Colon (tissue), 2 donors: ENCODE results near the gene TLK2.
"Not testable (repeated sequence)": the region's sequence is repeated elsewhere in the genome, so short reads cannot be mapped to it uniquely, and the experiment has no call there.

Source experiments
- FAIRE-seq: peaks from 2 replicates; lab custom pipeline; 2012; peaks lifted over from hg19 to GRCh38; lab: Jason Lieb, UNC
- donor health status: control.
- donor health status: control.

Gene TLK2

GRCh38 chr17:62490990-62491389, 12.4 kb downstream of the TLK2 start:
- FAIRE-seq = not testable (repeated sequence)

- not testable (repeated sequence) for FAIRE-seq
These were observed 14.5 kb downstream of the TLK2 start for GRCh38 chr17:62493049-62493655.

DNA sequence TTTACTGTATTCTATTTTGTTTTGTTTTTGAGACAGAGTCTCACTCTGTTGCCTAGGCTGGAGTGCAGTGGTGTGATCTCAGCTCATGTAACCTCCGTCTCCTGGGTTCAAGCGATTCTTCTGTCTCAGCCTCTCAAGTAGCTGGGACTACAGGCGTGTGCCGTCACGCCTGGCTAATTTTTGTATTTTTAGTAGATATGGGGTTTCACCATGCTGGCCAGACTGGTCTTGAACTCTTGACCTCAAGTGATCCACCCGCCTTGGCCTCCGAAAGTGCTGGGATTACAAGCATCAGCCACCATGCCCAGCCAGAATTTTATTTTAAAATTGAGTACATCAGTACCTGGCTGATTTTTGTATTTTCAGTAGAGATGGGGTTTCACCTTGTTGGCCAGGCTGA, 15.4 kb downstream of the TLK2 start:
- FAIRE-seq = not testable (repeated sequence)

DNA sequence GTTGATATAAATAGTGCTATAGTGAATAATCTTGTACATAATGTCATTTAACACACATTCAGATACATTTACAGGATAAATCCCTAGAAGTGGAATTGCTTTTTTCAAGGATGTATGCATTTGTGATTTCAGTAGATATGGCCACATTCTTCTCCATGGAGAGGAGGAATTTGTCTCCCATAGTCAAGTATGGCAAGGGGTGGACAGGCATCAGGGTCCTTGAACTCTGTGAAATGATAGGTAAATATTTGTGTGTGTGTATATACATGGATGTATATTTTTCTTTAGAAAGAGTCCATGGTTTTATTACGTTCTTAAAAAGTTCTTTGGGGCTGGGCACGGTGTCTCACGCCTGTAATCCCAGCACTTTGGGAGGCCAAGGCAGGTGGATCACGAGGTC, 17.7 kb downstream of the TLK2 start:
- FAIRE-seq = not testable (repeated sequence)

GRCh38 chr17:62498796-62499195, 20.2 kb downstream of the TLK2 start:
- FAIRE-seq = not testable (repeated sequence)

GRCh38 chr17:62500463-62500862, 21.8 kb downstream of the TLK2 start:
- not testable (repeated sequence) for FAIRE-seq

DNA sequence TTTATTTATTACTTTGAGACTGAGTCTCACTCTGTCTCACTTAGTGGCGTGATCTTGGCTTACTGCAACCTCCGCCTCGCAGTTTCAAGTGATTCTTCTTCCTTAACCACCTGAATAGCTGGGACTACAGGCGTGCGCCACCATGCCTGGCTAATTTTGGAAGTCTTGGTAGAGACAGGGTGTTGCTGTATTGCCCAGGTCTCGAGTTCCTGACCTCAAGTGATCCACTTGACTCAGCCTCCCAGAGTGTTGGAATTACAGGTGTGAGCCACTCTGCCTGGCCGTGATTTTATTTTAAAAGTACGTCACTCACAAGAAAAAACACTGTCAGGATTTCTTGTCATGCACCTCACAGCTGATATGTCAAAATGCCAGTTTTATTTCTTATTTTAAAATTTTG, 26.2 kb downstream of the TLK2 start:
- not testable (repeated sequence) for FAIRE-seq

GRCh38 chr17:62507191-62507836, 28.7 kb downstream of the TLK2 start:
- FAIRE-seq = not testable (repeated sequence)

GRCh38 chr17:62510247-62510819, 31.7 kb downstream of the TLK2 start:
- FAIRE-seq = not testable (repeated sequence)

- not testable (repeated sequence) for FAIRE-seq
These were observed 32.4 kb downstream of the TLK2 start for GRCh38 chr17:62511014-62511413.

DNA sequence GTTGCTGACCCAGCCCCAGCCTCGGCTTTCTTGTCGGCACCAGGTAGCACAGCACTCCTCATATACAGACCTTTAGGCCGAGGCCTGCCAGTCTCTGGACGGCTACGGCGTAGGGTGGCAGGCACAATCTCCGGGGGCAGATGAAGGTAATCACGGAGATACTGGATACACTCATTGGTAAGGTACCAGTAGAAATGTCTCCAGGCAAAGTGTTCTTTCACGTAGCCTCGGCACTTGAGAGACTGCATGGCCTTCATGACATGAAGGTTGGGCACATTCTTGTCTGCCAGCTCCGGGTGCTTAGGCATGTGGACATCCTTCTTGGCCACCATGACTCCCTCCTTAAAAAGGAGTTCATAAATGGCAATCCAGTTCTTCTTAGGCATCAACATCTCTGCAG, 37.8 kb downstream of the TLK2 start:
- FAIRE-seq = not testable (repeated sequence)

DNA sequence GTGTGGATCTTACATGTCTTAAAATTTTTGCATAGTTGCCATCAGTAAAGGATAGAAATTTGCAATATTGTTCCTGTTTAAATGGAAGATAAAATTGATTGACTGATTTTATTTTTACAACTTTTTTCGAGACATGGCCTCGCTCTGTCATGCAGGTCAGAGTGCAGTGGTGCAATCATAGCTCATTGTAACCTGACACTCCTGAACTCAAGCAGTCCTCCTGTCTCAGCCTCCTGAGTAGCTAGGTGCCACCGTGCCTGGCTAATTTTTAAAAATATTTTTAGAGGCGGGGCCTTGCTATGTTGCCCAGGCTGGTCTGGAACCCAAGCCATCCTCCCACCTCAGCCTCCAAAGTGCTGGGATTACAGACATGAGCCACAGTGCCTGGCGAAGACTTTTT, 42.7 kb downstream of the TLK2 start:
- FAIRE-seq = not testable (repeated sequence)

- not testable (repeated sequence) for FAIRE-seq
These were observed 45.5 kb downstream of the TLK2 start for GRCh38 chr17:62524077-62524476.

GRCh38 chr17:62525317-62525716, 46.7 kb downstream of the TLK2 start:
- not testable (repeated sequence) for FAIRE-seq

DNA sequence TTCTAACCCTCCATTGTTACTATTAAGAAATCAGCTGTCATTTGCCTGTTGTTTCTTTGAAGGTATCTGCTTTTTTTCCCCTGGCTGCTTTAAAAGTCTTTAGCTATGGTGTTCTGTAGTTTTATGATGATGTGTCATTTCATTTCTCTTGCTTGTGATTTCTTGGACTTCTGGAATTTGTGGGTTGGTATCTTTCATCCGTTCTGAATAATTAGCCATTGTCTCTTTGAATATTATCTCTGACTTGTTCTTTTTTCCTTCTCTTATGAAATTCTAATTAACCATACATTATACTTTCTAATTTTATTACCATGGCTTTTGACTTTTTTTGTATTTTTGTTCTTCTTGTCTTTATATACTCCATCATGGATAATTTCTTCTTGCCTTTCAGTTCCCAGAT, 52.3 kb downstream of the TLK2 start:
- not testable (repeated sequence) for FAIRE-seq

- FAIRE-seq = not testable (repeated sequence)
These were observed 57.9 kb downstream of the TLK2 start for GRCh38 chr17:62536557-62536956.

GRCh38 chr17:62541073-62541472, 62.4 kb downstream of the TLK2 start:
- not testable (repeated sequence) for FAIRE-seq

GRCh38 chr17:62543278-62543775, 64.7 kb downstream of the TLK2 start:
- FAIRE-seq = not testable (repeated sequence)

DNA sequence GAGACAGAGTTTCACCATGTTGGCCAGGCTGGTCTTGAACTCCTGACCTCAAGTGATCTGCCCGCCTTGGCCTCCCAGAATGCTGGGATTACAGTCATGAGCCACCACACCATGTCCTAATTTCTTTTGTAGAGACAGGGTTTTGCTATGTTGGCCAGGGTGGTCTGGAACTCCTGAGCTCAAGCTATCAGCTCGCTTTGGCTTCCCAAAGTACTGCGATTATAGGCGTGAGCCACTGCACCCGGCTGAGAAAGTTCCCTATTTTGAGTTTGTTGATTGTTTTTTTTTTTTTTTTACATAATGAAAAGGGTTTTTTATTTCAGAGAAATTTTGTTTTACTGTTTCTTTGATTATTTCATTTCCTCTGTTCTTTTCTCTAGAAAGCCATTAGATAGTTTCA, 67.4 kb downstream of the TLK2 start:
- FAIRE-seq = not testable (repeated sequence)

GRCh38 chr17:62552851-62553659, 74.4 kb downstream of the TLK2 start:
- FAIRE-seq = not testable (repeated sequence)

DNA sequence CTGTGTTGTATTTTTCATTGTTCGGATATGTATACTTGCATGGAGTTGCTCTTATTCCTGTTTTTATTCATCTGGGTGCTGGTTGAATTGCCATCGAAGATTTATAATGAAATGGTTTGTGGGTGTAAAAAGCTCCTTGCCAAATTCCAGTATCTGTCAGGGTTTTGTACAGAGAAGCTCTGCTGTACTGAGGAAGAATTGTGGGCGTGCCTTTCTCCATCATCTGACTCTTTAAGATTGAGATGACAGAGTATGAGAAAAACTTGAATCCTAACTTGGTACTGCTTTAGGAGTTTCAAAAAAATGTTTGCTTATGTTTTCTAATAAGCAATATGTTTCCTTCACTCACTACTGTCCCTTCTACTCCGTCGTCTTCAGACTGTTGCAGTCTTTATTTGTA, 78.9 kb downstream of the TLK2 start:
- not testable (repeated sequence) for FAIRE-seq

DNA sequence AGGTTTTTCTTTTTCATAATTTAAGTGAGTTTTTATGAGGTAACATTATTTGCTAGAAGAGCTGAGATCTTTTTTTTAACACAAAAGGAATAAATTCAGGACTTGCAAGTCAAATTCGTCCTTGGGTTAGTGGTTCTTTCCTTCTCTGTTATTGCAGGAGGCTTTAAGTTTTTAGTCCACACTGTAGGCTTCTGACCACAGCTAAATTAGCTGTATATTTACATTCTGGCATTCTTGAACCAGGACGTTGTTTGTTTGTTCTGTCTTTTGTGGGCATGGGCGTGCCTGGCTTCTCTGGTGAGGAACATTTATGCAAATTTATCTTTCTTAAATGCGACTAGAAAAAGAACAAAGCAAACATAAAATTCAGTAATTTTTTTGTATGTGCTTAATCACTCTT, 80.3 kb downstream of the TLK2 start:
- not testable (repeated sequence) for FAIRE-seq
